ENCODE results near the gene MYO3B. TPM values are rescaled to one million over a fixed set of nuclear protein-coding genes. Genes with fewer than 3 reads are reported as not detected.
"Not testable (repeated sequence)": the region's sequence is repeated elsewhere in the genome, so short reads cannot be mapped to it uniquely, and the experiment has no call there.

The MYO3B gene
- total RNA-seq, 1 donor from 2014 or later, result not detected

- TF ChIP-seq CTCF (IDR thresholded peaks at IDR 0.05), result no peak
- Mint-ChIP-seq H3K36me3 (ENCODE audit: low read depth) (no peaks in the 10 kb centered on the region), H3K4me3 (no peak overlapping the region), H3K27me3 (peaks cover 2% of the 10 kb centered on the region), H3K4me1 (no peaks in the 10 kb centered on the region), H3K27ac (no peak overlapping the region), H3K9me3 (no peaks in the 10 kb centered on the region)
- intact Hi-C loops (cut with micrococcal nuclease), result no loop called here
- ATAC-seq (ENCODE audit: low read depth), result no peak
- CTCF ChIA-PET, result no interaction called here
- POLR2A ChIA-PET, result no interaction called here
- DNase-seq, result no peak
Observed at GRCh38 chr2:170605862-170606261, 427.9 kb downstream of the MYO3B start.

GRCh38 chr2:170607171-170607570 lies 429.2 kb downstream of the MYO3B start:
- ChIA-PET CTCF (no interaction called here), POLR2A (no interaction called here)
- intact Hi-C loops (cut with micrococcal nuclease), result no loop called here
- Mint-ChIP-seq H3K27ac (no peak overlapping the region), H3K9me3 (no peaks in the 10 kb centered on the region), H3K36me3 (ENCODE audit: low read depth) (no peaks in the 10 kb centered on the region), H3K4me1 (no peaks in the 10 kb centered on the region), H3K4me3 (no peak overlapping the region), H3K27me3 (peaks cover 2% of the 10 kb centered on the region)
- ATAC-seq (ENCODE audit: low read depth), result no peak
- no peak for DNase-seq
- TF ChIP-seq CTCF (IDR thresholded peaks at IDR 0.05), result no peak

- ATAC-seq (ENCODE audit: low read depth) (no peak), DNase-seq (no peak)
- Mint-ChIP-seq H3K9me3 (no peaks in the 10 kb centered on the region), H3K36me3 (ENCODE audit: low read depth) (no peaks in the 10 kb centered on the region), H3K4me1 (no peaks in the 10 kb centered on the region), H3K27ac (no peak overlapping the region), H3K4me3 (no peak overlapping the region), H3K27me3 (peaks cover 2% of the 10 kb centered on the region)
- intact Hi-C loops (cut with micrococcal nuclease), result no loop called here
- TF ChIP-seq CTCF (IDR thresholded peaks at IDR 0.05), result no peak
- ChIA-PET POLR2A (no interaction called here), CTCF (no interaction called here)
Observed at GRCh38 chr2:170610615-170611014, 432.7 kb downstream of the MYO3B start.

GRCh38 chr2:170618948-170619347 lies 441.0 kb downstream of the MYO3B start:
- CTCF ChIA-PET; H3K4me3 Mint-ChIP-seq; H3K4me1 Mint-ChIP-seq; H3K27me3 Mint-ChIP-seq; intact Hi-C loops (cut with micrococcal nuclease); H3K27ac Mint-ChIP-seq; H3K36me3 Mint-ChIP-seq (ENCODE audit: low read depth); DNase-seq; ATAC-seq (ENCODE audit: low read depth); POLR2A ChIA-PET: not testable (repeated sequence)
- peaks cover 17% of the 10 kb centered on the region for H3K9me3 Mint-ChIP-seq

GRCh38 chr2:170635094-170635493 lies 457.1 kb downstream of the MYO3B start:
- H3K27ac Mint-ChIP-seq; H3K4me3 Mint-ChIP-seq; intact Hi-C loops (cut with micrococcal nuclease); H3K27me3 Mint-ChIP-seq; H3K4me1 Mint-ChIP-seq; DNase-seq; H3K36me3 Mint-ChIP-seq (ENCODE audit: low read depth); H3K9me3 Mint-ChIP-seq; POLR2A ChIA-PET; ATAC-seq (ENCODE audit: low read depth); CTCF ChIA-PET: not testable (repeated sequence)

GRCh38 chr2:170639635-170640034 lies 461.7 kb downstream of the MYO3B start:
- H3K4me1 Mint-ChIP-seq, result no peaks in the 10 kb centered on the region
- H3K4me3 Mint-ChIP-seq, result no peak overlapping the region
- intact Hi-C loops (cut with micrococcal nuclease), result no loop called here
- ATAC-seq (ENCODE audit: low read depth) (no peak), DNase-seq (no peak)
- ChIA-PET POLR2A (no interaction called here), CTCF (no interaction called here)
- no peaks in the 10 kb centered on the region for H3K27me3 Mint-ChIP-seq
- no peaks in the 10 kb centered on the region for H3K36me3 Mint-ChIP-seq (ENCODE audit: low read depth)
- no peak for TF ChIP-seq CTCF (IDR thresholded peaks at IDR 0.05)
- H3K27ac Mint-ChIP-seq, result no peak overlapping the region
- H3K9me3 Mint-ChIP-seq, result no peaks in the 10 kb centered on the region

All from activated B cell treated with CpG ODN at 0.5 μM for 24 hours (primary cell).